Liver (tissue), 9 donors: ENCODE data around the gene BNC2. TPM values are rescaled to one million over a fixed set of nuclear protein-coding genes. Genes with fewer than 3 reads are reported as not detected.

Experiments used
- DNase-seq: peaks from one replicate; pipeline ENCODE4 v3.0.0-alpha.2; 2017; ENCODE audit warnings: low spot score
- H3K27ac ChIP-seq, 2 donors: one replicate each; pipeline ENCODE4 v1.7.0; 2013; ENCODE audit warnings: inconsistent platforms in 2 of 2, low read length in 2 of 2, control low read depth in 1 of 2, low read depth in 1 of 2, mild to moderate bottlenecking in 1 of 2
- H3K27me3 ChIP-seq, 4 donors: one replicate each; pipeline versions ENCODE4 v1.6.1 to v1.7.0; 2013; ENCODE audit warnings: low read length in 3 of 4, inconsistent platforms in 1 of 4, mild to moderate bottlenecking in 1 of 4, moderate library complexity in 1 of 4; ENCODE audit not compliant: control insufficient read depth in 4 of 4, insufficient read depth in 4 of 4
- H3K36me3 ChIP-seq, 4 donors: one replicate each; pipeline versions ENCODE4 v1.6.1 to v1.7.0; 2013; ENCODE audit warnings: low read length in 3 of 4, mild to moderate bottlenecking in 3 of 4, low read depth in 1 of 4, moderate library complexity in 1 of 4; ENCODE audit not compliant: control insufficient read depth in 4 of 4, insufficient read depth in 3 of 4
- H3K4me1 ChIP-seq, 4 donors: one replicate each; pipeline versions ENCODE4 v1.6.1 to v1.7.0; 2013; ENCODE audit warnings: low read length in 3 of 4, mild to moderate bottlenecking in 3 of 4, moderate library complexity in 1 of 4; ENCODE audit not compliant: control insufficient read depth in 4 of 4, insufficient read depth in 4 of 4
- H3K4me3 ChIP-seq, 3 donors: one replicate each; pipeline versions ENCODE4 v1.6.1 to v1.7.0; 2013; ENCODE audit warnings: low read length in 3 of 3, control low read depth in 1 of 3, low read depth in 1 of 3, mild to moderate bottlenecking in 1 of 3
- H3K9ac ChIP-seq, 2 donors: one replicate each; pipeline ENCODE4 v1.7.0; 2013; ENCODE audit warnings: low read length in 2 of 2, mild to moderate bottlenecking in 2 of 2, moderate library complexity in 2 of 2, control low read depth in 1 of 2, low read depth in 1 of 2
- H3K9me3 ChIP-seq, 4 donors: one replicate each; pipeline versions ENCODE4 v1.6.1 to v1.7.0; 2013; ENCODE audit warnings: low read length in 3 of 4; ENCODE audit not compliant: control insufficient read depth in 4 of 4
- CTCF ChIP-seq: fragments of 150-350 bp; IDR thresholded peaks from 2 replicates; pipeline ENCODE4 v1.5.1; 2017; ENCODE audit warnings: improper control_type of control experiment, low read depth, low read length; ENCODE audit not compliant: missing input control
- EGR1 ChIP-seq, 2 donors: IDR thresholded peaks; 2 replicates each; pipeline ENCODE4 v1.6.1; 2016 to 2018; ENCODE audit warnings: antibody characterized with exemption in 2 of 2, low read depth in 2 of 2
- FOXA2 ChIP-seq: IDR thresholded peaks from 2 replicates; pipeline ENCODE4 v1.6.1; 2016; ENCODE audit warnings: antibody characterized with exemption
- GABPA ChIP-seq, 2 donors: IDR thresholded peaks in 1 of 2; conservative IDR thresholded peaks in 1 of 2; 2 replicates each; pipeline ENCODE4 v1.6.1; 2016; ENCODE audit warnings: antibody characterized with exemption in 2 of 2, mild to moderate bottlenecking in 1 of 2, moderate library complexity in 1 of 2
- HNF4G ChIP-seq: IDR thresholded peaks from 2 replicates; pipeline ENCODE4 v1.6.1; 2016; ENCODE audit warnings: antibody characterized with exemption
- JUND ChIP-seq, 2 donors: IDR thresholded peaks; 2 replicates each; pipeline ENCODE4 v1.6.1; 2016; ENCODE audit warnings: antibody characterized with exemption in 2 of 2
- NR2F2 ChIP-seq: IDR thresholded peaks from 2 replicates; pipeline ENCODE4 v1.6.1; 2016; ENCODE audit warnings: antibody characterized with exemption
- REST ChIP-seq: IDR thresholded peaks from 2 replicates; pipeline ENCODE4 v1.6.1; 2016; ENCODE audit warnings: antibody characterized with exemption, mild to moderate bottlenecking
- RXRA ChIP-seq, 2 donors: IDR thresholded peaks; 2 replicates each; pipeline ENCODE4 v1.6.1; 2017 to 2018; ENCODE audit warnings: antibody characterized with exemption in 2 of 2, mild to moderate bottlenecking in 1 of 2
- SP1 ChIP-seq: IDR thresholded peaks from 2 replicates; pipeline ENCODE4 v1.6.1; 2018; ENCODE audit warnings: antibody characterized with exemption, mild to moderate bottlenecking
- TAF1 ChIP-seq: conservative IDR thresholded peaks from 2 replicates; pipeline ENCODE4 v1.6.1; 2016; ENCODE audit warnings: antibody characterized with exemption, mild to moderate bottlenecking
- YY1 ChIP-seq: IDR thresholded peaks from 2 replicates; pipeline ENCODE4 v1.6.1; 2016; ENCODE audit warnings: antibody characterized with exemption, mild to moderate bottlenecking
- ZBTB33 ChIP-seq: IDR thresholded peaks from 2 replicates; pipeline ENCODE4 v1.6.1; 2016; ENCODE audit warnings: antibody characterized with exemption
- WGBS: extraction: QIAGEN DNeasy Blood & Tissue Kit; methylation state at CpG from one replicate; pipeline ENCODE4 v1.1.7; 2013; 5-methylcytosine and 5-hydroxymethylcytosine counted together
- polyA plus RNA-seq, 2 donors: library from polyadenylated mRNA; stranded (reverse) in 1 of 2; unstranded in 1 of 2; fragments of 200-250 nt in 1 of 2; fragments of >200 nt in 1 of 2; fragmentation: Nextera tagmentation in 1 of 2; extraction: Ambion mirVana in 1 of 2; gene quantifications; one replicate each; pipeline versions ENCODE4 v1.2.1 to v1.2.3, GENCODE V29; 2013 to 2015
- total RNA-seq, 2 donors: library from RNA; depleted of rRNA; stranded (reverse); fragments of >200 nt; gene quantifications; one replicate each; pipeline ENCODE4 v1.2.3, GENCODE V29; 2014
- TF ChIP-seq, protein P1 (sequence below): IDR thresholded peaks from 2 replicates; pipeline ENCODE4 v1.6.1; 2016; ENCODE audit warnings: antibody characterized with exemption
- donor health status: healthy.
- donor health status: healthy.
- donor health status: healthy.
- donor health status: healthy.
- donor health status: healthy.

BNC2 gene
- total and polyA plus RNA-seq, 4 donors: 0.07 to 0.67 (median 0.08) TPM

DNA sequence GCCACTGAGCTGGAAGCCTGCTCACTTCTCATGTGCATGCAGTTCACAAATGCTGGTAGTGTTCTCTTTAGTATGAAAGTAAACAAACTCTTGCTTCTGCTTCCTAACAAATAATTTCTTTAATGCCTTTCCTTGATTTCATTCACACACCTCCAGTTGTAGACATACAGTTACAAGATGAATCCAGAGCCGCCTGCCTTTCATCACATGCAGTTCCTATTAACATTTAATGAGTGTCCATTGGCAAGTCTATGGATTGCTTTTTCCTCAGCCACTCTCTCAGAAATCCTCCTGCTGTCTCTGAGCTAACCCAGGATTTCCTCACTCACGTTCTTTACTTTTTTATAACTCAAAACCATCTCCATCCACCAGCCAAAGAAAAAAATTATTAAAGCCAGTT, 408.6 kb downstream of the BNC2 start:
- H3K4me1 ChIP-seq: no peaks in the 10 kb centered on the region
- WGBS: 80% methylated on average over 2 of the region's 2 CpGs
- no peaks in the 10 kb centered on the region for H3K9me3 ChIP-seq
- no peak overlapping the region for H3K9ac ChIP-seq
- TF ChIP-seq HNF4G (no peak), ZBTB33 (no peak), YY1 (no peak), FOXA2 (no peak), CTCF (no peak), NR2F2 (no peak), REST (no peak), RXRA (IDR thresholded peaks at IDR 0.05) (no peak), GABPA (IDR thresholded peaks at IDR 0.05 in 1 of 2, conservative IDR thresholded peaks at IDR 0.05 in 1 of 2) (no peak), EGR1 (IDR thresholded peaks at IDR 0.05; ENCODE audit: low read depth in 2 of 2) (no peak)
- TF ChIP-seq, protein P1, sequence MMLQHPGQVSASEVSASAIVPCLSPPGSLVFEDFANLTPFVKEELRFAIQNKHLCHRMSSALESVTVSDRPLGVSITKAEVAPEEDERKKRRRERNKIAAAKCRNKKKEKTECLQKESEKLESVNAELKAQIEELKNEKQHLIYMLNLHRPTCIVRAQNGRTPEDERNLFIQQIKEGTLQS: no peak
- H3K36me3 ChIP-seq: no peaks in the 10 kb centered on the region
- no peak overlapping the region for H3K4me3 ChIP-seq
- no peaks in the 10 kb centered on the region for H3K27me3 ChIP-seq
- DNase-seq: no peak
- H3K27ac ChIP-seq: no peak overlapping the region

DNA sequence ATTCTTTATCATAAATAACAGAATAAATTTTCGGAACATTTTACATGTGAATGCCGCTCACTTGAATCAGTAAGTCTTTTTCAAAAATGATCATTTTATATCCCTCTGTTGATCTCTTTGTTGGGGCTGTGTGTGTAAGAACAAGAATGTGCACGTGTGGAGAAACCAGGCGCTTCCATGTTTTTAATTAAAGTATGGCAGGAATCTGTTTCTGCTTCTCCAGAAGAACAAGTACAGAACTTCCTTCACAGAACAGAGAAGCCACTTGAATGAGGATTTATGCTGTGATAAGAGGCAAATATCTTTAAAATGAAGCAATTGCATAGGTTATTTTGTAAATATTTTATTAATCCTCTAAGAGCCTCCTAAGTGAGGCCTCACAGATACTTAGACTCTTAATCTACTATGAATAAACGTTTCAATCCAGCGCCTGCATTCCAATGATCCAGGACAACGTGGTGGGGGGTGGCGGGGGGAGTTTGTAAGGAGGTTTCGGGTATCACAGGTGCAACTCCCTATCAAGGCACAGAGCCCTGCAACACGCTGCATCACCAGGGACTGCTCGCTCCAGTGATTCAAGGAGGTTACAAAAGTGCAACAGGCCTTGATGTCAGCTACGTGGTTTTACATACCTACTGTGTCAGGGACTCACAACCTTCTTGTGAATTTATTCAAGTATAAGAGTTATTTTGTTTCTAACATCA, 409.2 kb downstream of the BNC2 start:
- Histone ChIP-seq H3K9ac (no peak overlapping the region), H3K27me3 (no peaks in the 10 kb centered on the region), H3K4me1 (no peaks in the 10 kb centered on the region), H3K4me3 (no peak overlapping the region), H3K9me3 (no peaks in the 10 kb centered on the region), H3K27ac (no peak overlapping the region), H3K36me3 (no peaks in the 10 kb centered on the region)
- DNase-seq: no peak
- 82% methylated on average over 12 of the region's 12 CpGs for WGBS
- no peak for TF ChIP-seq RXRA (IDR thresholded peaks at IDR 0.05)
- TF ChIP-seq NR2F2: no peak
- TF ChIP-seq CTCF: no peak
- no peak for TF ChIP-seq ZBTB33
- no peak for TF ChIP-seq REST
- TF ChIP-seq SP1: no peak
- TF ChIP-seq HNF4G: no peak
- no peak for TF ChIP-seq TAF1
- no peak for TF ChIP-seq FOXA2
- no peak for TF ChIP-seq JUND (IDR thresholded peaks at IDR 0.05)
- no peak for TF ChIP-seq YY1
